NCI-H146 treated with DMSO at 0.1 percent for 48 hours (cell line): ENCODE measurements around the gene NXT1.
"Not testable (repeated sequence)": the region's sequence is repeated elsewhere in the genome, so short reads cannot be mapped to it uniquely, and the experiment has no call there.

Source experiments
- DNase-seq: peaks from one replicate; lab custom pipeline; 2025; ENCODE audit not compliant: unreplicated experiment; lab: John Stamatoyannopoulos, UW

The NXT1 gene

DNA sequence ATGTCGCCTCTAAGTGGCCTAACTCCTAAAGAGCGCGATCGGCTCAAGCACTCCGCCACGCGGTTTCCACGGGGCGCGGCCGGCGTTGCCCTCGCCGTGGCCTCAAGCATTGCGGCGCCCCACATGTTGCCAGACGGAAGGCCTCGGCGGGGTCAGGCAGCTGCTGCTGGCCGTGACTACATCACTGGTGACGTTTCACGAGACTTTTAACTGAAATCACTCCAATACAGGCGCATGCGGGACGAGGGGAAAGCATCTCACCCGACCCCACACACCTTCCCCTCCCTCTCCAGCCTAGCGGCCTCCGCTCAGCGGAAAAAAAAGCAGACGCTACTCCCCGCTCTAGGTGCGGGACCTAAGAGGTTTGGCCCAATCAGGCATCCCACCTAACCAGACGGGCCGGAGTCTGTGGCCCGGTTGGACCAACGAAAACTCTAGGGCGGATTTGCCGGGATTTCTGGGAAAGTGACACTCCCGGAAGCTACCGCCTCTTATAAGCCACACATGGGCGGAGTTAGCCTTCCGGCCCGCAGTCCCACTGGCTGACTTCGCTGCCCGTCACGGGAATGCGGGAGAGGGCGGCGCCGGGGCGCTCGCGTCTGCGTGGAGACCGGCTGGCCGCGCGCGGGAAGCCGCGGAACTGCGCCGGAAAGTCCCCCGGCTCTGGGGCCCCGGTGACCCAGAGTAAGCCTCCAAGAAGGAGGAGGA is at the start of gene NXT1:
Gene NXT1 (plus strand): TSS at position 596 of the 708 bp plus-strand sequence. CDS start 3,251 bp downstream, outside the sequence.
- DNase-seq: peak; percentile 97

DNA sequence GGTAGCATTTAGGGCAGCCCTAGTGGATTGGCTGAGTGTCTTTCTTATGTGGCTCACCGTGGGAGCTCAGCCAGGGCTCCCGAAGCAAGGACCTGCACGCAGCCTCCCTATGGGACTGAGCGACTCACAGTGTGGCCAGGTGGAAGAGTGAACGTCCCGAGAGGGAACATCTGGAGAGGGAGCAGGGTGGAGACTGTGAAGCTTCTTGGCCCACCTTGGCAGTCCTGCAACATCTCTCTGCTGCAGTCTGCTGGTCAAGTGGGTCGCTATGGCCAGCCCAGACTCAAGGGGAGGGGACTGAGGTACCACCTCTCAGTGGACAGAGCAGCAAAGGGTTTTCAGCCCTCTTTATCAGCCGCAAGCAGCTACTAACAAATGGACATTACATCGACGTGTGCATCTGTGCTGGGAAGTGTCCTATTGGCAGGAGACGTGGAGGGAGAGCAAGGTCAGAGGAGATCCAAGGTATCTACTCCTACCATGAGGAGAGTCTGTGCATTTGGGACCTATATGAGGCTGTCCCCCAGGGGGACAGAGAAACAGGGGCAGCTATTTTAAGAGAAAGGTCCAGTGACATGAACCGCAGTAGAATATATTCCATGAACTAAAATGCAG is 49.0 kb upstream of the NXT1 start:
- no peak for DNase-seq

DNA sequence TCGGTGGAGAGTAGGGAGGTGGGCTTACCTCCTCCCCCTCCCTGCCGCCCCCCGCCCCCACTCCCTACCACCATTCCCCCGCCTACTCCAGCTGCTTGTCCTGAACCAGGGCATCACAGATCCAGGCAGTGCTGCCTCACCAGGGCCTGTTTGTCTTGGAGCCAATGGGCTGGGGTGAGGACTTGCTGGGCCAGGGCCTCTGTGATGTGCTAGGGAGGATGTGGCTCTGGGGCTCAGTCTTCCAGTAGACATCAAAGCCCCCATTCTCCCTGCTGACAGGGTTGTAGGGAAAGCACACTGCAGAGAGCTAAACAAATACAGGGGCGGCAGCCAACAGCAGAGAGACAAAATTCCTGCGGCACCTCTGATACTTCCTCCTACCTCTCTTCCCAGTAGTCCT is 48.2 kb upstream of the NXT1 start:
- no peak for DNase-seq

DNA sequence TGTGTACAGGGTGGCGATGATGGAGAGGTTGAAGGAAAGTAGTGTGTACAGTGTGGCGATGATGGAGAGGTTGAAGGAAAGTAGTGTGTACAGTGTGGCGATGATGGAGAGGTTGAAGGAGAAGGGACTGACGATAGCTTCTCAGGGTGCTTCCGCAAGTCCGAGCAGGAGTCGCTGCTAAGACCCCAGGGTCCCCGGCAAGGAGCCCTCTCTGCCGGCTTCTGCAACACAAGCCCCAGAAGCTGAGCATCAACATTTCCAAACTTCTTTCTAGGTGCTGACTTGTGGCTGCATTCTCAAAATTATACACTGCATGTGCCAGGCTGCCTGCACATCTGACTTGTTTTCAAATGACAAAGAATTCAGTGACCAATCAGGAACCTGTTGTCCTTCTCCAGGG is 47.8 kb upstream of the NXT1 start:
- no peak for DNase-seq

DNA sequence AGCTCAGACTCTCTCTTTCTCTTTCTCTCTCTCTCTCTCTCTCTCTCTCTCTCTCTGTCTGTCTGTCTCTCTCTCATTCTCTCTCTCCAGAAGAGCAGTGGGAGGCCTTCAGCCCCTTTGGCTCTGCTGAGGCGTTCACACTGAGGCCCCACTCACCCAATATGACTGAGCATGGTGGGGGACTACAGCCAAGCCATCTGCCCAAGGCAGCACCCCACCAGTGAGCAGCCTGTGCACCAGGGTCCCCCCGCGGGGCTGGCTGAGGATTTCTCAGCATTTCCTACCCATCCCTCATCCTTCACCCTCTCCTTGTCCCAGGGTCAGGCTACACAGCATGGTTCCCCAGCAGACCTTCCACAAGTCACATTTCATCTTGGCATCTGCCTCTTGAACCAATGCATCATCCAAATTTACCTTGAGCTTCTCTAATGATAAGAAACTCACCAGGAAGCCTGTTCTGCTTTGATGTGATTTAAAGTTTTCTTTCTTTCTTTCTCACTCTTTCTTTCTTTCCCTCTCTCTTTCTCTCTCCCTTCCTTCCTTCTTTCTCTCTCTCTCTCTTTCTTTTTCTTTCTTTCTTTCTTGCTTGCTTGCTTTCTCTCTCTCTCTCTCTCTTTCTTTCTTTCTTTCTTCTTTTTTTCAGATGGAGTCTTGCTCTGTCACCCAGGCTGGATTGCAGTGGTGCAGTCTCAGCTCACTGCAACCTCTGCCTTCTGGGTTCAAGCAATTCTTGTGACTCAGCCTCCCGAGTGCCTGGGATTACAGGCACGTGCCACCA is 47.1 kb upstream of the NXT1 start:
- DNase-seq: no peak

DNA sequence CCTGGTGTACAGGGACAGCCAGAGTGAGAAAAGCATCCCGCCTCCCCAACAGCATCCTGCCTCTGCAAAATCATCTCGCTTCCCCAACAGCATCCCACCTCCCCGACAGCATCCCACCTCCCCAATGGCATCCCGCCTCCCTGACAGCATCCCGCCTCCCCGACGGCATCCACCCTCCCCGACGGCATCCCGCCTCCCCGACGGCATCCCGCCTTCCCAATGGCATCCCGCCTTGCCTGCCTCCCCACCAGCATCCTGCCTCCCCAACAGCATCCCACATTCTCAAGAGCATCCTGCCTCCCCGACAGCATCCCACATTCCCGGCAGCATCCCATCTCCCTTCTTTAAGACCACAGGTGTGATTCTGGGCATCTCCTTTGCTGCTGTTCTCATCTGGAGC is 46.0 kb upstream of the NXT1 start:
- DNase-seq: no peak

DNA sequence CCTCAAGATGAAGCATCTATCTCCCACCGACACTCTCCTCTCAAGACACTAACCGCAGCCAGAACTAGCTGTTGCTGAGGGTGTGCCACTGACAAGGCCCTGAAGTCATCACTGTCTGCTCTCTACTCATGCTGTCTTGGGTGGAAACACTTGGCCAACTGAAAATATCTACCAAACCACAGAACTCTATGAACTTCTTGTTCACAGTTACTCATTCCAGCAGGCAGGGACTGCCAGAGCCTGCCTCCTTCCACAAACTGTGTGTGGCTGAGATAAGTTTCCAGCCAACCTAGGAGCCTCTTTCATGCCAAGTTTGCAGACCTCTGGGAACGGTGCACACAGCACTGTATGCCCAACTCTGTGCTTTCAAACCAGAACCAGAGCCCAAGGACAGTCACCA is 45.5 kb upstream of the NXT1 start:
- DNase-seq: no peak

DNA sequence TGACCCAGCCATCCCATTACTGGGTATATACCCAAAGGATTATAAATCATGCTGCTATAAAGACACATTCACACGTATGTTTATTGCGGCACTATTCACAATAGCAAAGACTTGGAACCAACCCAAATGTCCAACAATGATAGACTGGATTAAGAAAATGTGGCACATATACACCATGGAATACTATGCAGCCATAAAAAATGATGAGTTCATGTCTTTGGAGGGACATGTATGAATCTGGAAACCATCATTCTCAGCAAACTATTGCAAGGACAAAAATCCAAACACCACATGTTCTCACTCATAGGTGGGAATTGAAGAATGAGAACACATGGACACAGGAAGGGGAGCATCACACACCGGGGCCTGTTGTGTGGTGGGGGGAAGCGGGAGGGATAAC is 43.2 kb upstream of the NXT1 start:
- DNase-seq: not testable (repeated sequence)

DNA sequence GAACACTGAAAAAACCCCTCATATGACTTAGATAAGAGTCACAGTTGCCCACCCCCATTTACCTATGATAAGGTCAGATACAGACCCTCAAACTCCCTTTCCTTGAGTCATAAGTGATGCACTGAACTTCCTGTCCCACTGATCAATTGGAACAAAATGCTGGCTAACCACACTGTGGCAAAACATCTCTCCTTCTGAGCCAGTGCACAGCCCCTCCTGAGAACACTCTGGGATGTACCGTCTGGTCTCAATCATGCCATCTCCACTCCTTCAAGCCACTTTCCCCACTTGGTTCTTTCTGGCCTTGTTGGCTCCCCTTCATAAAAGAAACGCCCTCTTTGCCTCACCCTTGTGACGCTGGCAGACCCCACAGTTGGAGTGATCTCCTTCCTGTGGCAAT is 42.6 kb upstream of the NXT1 start:
- no peak for DNase-seq

DNA sequence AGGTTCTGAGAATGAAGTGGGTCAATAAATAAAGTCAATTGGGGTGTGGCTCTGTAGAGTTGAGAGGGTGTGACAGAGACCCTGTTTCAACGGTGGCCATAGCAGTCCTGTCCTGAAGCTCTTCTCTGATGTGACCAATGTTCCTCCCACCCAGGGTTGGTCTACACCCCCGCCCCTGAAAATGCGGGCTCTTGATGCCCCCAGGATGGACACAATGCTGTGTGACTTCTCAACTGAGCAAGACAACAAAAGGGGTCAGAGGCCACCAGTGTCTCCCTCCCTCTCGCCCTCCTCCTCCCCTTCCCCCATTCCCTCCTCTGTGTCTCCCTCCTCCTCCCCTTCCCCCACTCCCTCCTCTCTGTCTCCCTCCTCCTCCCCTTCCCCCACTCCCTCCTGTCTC is 41.7 kb upstream of the NXT1 start:
- DNase-seq: no peak

DNA sequence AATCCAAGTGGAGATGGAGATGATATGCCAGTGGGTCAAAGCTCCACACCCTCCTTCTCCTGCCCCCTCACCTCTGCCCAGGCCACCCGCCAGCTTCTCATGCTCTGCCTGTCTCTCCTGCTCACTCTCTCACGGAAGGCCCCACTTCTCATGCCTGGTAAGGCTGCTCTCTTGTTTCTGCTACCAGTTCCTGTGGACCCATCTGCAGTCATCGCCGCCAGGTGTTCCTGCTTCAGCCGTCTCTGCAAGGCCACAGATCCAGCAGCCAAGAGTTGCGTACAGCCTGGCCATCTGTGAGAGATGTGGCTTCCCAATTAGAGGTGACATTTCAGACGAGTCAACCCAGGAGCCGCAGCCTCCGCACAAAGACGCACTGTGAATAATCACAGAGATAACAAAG is 40.8 kb upstream of the NXT1 start:
- DNase-seq: no peak

DNA sequence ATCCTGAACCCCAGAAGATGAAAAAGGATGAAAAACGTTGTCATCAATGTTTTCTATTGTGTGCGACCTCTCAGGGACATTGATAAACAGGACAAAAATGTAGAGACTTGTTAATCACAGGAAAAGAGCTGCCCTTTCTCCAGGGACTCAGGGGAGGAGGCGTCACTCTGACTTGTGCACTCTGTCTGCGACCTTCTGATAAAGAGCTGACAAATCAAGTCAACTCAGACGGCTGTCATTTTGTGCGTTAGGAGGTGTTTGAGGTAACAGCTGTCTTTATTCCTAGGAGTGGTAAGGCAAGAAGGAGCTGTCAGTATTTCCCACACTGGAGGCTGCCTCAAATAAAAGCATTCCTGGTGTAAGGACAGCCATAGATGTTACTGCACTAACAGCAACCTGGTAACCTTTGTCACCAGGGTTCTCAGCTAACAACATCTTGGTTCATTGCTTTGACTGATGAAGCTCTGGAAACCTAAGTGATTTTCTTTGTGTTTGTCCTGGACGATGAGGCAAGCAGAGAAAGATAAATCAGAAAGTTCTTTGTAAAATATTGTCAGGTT is 38.6 kb upstream of the NXT1 start:
- no peak for DNase-seq

DNA sequence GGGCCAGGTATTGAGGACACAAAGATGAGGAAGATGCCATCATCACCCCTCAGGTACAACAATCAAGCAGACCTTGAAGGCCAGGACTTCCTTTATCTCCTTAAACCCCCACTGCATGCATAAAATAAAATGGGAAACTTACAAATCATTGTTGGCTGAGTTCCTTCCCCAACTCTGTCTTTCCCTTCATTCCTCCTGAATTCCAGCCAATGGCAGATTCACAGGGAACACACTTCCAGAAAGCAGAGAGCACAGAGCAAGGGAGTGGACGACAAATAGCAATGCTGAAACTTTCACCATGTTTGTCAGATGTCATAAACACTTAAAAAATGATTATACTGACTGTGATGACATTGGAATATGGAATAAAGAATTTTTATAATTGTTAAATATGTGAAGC is 37.3 kb upstream of the NXT1 start:
- no peak for DNase-seq

DNA sequence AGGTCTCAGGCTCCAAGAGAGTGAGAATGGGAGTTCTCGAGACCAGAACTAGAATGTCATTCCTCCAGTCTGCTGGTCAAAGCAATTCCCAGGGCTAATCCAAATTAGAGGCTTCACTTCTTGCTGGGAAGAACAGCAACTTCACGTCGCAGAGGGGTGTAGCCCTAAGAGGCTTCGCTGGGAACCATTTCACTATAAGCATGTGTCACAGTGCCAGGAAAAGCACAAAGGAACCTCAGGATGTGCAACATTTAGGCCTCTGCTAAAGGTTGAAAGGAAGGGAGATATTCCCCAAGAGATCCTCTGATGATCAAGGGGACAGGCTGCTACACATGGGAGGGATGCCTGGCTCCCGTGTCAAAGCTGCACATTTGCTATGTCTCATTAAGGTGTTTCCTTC is 35.9 kb upstream of the NXT1 start:
- no peak for DNase-seq

DNA sequence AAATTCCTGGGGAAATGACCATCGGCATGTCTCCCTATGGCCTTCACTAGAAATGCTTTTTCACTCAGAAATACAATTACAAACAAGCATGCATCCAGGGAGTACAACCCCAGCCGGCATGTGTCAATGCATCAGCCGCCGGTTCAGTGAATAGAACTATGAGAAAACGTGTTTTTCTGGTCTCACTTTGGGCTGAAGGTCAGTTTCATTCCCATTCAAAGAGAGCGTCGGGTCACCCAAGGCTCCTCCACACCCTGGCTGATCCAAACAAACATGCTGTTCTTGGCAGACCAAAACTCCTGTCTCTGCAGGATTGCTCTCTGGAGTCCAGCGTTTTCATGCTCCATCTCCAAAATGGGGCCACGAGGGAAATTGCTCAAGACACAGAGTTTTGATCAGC is 35.5 kb upstream of the NXT1 start:
- no peak for DNase-seq

DNA sequence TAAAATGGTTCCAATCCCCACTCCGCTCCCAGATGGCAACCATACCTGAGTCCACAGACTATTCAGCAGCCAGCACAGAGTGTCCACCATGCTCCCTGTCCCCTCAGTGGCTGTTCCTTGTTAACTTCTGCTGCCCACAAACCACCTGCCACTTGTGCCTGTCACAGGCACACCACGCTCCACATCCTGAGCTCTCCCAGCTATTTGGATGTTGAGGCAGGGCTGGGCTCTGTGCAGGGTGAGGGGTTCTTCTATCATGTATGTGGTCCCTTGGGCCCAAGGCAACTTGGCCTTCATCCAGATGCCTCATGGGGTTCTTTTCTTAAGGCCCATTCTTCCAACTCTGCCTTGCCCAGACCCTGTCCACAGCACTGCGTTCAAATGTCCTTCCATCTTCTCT is 34.0 kb upstream of the NXT1 start:
- DNase-seq: no peak

DNA sequence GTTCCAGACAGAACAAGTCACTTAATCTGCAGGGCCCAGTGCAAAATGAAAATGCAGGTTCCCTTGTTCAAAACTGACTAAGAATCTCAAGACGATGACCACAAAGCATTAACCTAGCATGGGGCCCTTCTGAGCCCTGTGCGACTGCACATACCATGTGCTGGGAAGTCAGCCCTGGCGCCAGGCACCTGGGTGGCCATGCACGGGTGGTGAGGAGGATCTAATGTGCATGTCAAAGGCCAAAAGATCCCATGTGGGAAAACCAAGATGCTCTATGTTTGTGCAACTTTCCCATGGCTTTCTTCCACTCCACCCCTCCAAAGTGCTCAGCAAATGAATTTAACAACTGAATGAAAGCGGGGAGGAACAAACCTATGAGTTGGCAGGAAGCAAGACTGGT is 33.5 kb upstream of the NXT1 start:
- no peak for DNase-seq

DNA sequence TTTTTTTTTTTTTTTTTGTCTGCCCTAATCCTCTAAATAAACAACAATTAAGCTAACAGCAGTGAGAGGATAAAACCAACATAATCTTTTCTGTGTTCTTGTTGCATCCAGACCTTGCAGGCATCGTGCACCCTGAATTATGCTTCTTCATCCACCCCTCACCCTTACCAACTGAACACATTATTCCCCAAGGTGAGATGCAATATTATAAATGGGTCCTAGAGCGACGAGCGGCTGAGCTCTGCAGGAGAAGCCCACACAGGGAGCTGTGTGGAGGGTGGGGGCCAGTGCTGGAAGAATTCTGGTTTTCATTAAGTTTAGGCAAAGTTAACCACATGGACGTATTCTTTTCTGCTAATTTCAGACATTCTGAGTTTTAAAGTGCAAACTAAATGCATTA is 32.2 kb upstream of the NXT1 start:
- no peak for DNase-seq

DNA sequence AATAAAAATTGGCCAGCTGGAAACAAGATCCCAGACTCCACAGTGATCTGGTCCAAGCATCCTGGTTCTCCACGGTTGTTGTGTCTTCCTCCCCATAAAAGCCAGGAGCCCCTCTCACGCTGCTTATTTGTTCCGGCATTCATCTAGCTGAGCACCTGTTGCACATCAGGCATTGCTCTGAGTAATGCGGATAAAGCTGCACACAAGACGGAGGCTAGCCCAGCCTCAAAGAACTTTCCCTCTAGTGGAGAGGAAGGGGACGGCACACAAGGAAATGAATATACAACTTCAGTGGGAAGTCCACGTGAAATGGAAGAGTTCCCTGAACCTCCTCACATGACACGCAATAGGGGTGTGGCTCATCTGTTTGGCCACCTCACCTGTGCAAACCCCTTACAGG is 30.3 kb upstream of the NXT1 start:
- no peak for DNase-seq

DNA sequence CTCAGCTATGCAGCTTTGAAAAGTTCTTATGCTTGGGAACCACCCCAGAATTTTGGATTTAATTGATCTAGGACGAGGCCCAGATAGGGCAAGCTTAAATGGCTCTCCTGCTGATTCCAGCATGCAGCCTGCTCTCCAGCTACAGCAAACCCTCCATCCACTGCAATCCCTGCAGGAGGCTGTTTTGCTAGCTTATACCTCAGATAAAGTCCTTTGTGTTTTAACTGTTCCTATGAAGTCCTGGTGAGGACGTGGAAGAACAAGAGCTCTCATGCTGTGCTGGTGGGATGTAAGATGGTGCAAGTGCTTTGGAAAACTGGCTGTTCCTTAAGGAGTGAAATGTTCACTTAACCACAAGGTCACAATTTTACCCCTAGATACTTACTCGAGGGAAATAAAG is 25.5 kb upstream of the NXT1 start:
- DNase-seq: no peak

DNA sequence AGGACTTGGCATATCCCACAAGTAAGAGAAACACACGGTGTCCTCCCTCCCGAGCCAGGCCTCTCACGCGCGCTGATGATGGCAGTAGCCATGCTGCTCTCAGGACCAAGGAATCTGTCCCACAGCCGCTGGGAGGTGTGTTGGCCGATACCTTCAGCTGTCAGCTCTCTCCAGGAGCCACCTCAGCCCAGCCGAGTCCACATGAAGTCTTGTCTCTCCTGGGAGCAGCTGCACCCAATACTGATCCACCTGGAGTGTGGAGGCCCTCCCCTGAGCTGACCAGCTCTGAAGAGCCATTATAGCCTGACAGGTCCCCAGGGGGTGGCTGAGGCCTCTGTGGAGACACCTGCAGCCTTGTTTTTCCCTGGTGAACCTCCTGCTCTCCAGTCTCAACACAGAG is 23.8 kb upstream of the NXT1 start:
- peak; percentile 67 for DNase-seq
